HEK293T (cell line): ENCODE data around the gene TTC16.

ENCODE experiments used
- ARNT ChIP-seq: fragments of 450-650 bp; IDR thresholded peaks from 2 replicates; pipeline ENCODE4 v1.6.1; 2017; ENCODE audit warnings: mild to moderate bottlenecking
- BHLHE40 ChIP-seq: fragments of 450-650 bp; IDR thresholded peaks from 2 replicates; pipeline ENCODE4 v1.6.1; 2016; ENCODE audit warnings: mild to moderate bottlenecking, moderate library complexity, borderline replicate concordance
- CTBP1 ChIP-seq: fragments of 450-650 bp; IDR thresholded peaks from 2 replicates; pipeline ENCODE4 v1.6.1; 2016; ENCODE audit warnings: borderline replicate concordance
- ELF4 ChIP-seq: fragments of 450-650 bp; IDR thresholded peaks from 2 replicates; pipeline ENCODE4 v1.6.1; 2017; ENCODE audit warnings: antibody characterized with exemption
- FOXA1 ChIP-seq: fragments of 450-650 bp; IDR thresholded peaks from 2 replicates; pipeline ENCODE4 v1.6.1; 2016; ENCODE audit warnings: mild to moderate bottlenecking
- FOXM1 ChIP-seq: fragments of 450-650 bp; IDR thresholded peaks from 2 replicates; pipeline ENCODE4 v1.6.1; 2017; ENCODE audit warnings: mild to moderate bottlenecking, borderline replicate concordance
- HDGF ChIP-seq: fragments of 450-650 bp; IDR thresholded peaks from 2 replicates; pipeline ENCODE4 v1.6.1; 2017; ENCODE audit warnings: antibody characterized with exemption, borderline replicate concordance
- NFRKB ChIP-seq: fragments of 450-650 bp; IDR thresholded peaks from 2 replicates; pipeline ENCODE4 v1.6.1; 2016; ENCODE audit warnings: mild to moderate bottlenecking, moderate library complexity
- SP1 ChIP-seq: fragments of 450-650 bp; IDR thresholded peaks from 2 replicates; pipeline ENCODE4 v1.6.1; 2017
- SUZ12 ChIP-seq: fragments of 450-650 bp; IDR thresholded peaks from 2 replicates; pipeline ENCODE4 v1.6.1; 2016; ENCODE audit warnings: mild to moderate bottlenecking
- ZNF384 ChIP-seq: fragments of 450-650 bp; IDR thresholded peaks from 2 replicates; pipeline ENCODE4 v1.6.1; 2016
- TF ChIP-seq, protein P1 (sequence below): fragments of 450-650 bp; IDR thresholded peaks from 2 replicates; pipeline ENCODE4 v1.6.1; 2016

DNA sequence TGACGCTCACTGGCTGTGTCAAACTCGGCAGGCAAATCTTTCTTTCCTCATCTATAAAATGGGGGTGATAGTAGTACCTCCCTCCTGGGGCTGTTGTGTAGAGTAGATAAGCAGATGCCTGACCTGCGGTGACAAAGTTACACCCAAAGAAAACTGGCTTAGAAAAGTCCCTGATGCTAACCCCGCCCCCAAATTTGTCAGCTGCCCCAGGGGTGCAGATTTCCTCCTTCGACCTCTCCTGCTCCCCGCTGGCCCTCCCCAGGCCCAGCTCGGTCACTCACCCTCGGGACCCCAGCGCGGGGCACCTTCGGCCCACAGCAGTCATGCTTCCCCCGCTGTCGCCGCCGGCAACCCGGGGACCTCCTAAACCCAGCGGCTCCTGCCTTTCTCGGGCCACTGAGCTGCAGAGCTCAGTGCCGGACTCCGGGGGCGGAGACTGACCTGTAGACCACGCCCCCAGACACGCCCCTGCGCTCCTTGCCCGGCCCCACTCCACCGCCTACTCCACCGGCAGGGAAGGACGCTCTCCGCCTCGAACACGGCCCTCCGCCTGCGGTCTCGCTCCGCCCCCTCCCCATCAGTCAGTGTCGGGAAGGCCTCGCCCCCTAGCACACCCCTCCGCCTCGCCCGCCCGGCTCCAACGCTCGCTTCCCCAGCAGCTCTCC is 55.2 kb downstream of the TTC16 start:
- TF ChIP-seq ZNF384 (no peak), SUZ12 (no peak), NFRKB (no peak), HDGF (no peak), SP1 (no peak; the same call in 1 of the 2 replicates), BHLHE40 (no peak), ELF4 (no peak), CTBP1 (no peak), ARNT (no peak), FOXA1 (no peak), FOXM1 (no peak)
- TF ChIP-seq, protein P1, sequence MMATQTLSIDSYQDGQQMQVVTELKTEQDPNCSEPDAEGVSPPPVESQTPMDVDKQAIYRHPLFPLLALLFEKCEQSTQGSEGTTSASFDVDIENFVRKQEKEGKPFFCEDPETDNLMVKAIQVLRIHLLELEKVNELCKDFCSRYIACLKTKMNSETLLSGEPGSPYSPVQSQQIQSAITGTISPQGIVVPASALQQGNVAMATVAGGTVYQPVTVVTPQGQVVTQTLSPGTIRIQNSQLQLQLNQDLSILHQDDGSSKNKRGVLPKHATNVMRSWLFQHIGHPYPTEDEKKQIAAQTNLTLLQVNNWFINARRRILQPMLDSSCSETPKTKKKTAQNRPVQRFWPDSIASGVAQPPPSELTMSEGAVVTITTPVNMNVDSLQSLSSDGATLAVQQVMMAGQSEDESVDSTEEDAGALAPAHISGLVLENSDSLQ, result peak; percentile 98
